Endothelial cell of umbilical vein (primary cell): Measurements from ENCODE around the gene PDE4B.

Source experiments
- CTCF ChIP-seq, 2 donors: IDR thresholded peaks; 1 replicate in 1 of 2; 2 replicates in 1 of 2; pipeline ENCODE4 v1.5.1; 2011; ENCODE audit warnings: low read length in 2 of 2, mild to moderate bottlenecking in 2 of 2, moderate library complexity in 2 of 2, control low read depth in 1 of 2, inconsistent platforms in 1 of 2, low read depth in 1 of 2; ENCODE audit not compliant: insufficient read depth in 1 of 2; ENCODE audit errors: extremely low read depth in 1 of 2
- EZH2 ChIP-seq: IDR thresholded peaks from 2 replicates; pipeline ENCODE4 v1.6.1; 2012; ENCODE audit warnings: borderline replicate concordance, low read depth, mild to moderate bottlenecking, moderate library complexity, low read length, inconsistent platforms; ENCODE audit not compliant: severe bottlenecking
- JUN ChIP-seq: IDR thresholded peaks from 2 replicates; pipeline ENCODE4 v1.6.1; 2011; ENCODE audit warnings: borderline replicate concordance, low read depth; ENCODE audit not compliant: insufficient read length, insufficient read depth
- MAX ChIP-seq: IDR thresholded peaks from 2 replicates; pipeline ENCODE4 v1.6.1; 2011; ENCODE audit not compliant: insufficient read depth, insufficient read length
- POLR2A ChIP-seq: IDR thresholded peaks from 2 replicates; pipeline ENCODE4 v1.6.1; 2012; ENCODE audit warnings: low read depth, mild to moderate bottlenecking, control low read depth, low read length
- POLR2AphosphoS5 ChIP-seq: IDR thresholded peaks from 2 replicates; pipeline ENCODE4 v1.6.1; 2012; ENCODE audit warnings: low read depth, mild to moderate bottlenecking, control low read depth, low read length, moderate library complexity; ENCODE audit not compliant: insufficient read depth

- TF ChIP-seq POLR2A, result no peak
- no peak for TF ChIP-seq CTCF (IDR thresholded peaks at IDR 0.05; ENCODE audit: extremely low read depth in 1 of 2, insufficient read depth in 1 of 2, low read depth in 1 of 2, low read length in 2 of 2)
- TF ChIP-seq POLR2AphosphoS5, result no peak
- no peak for TF ChIP-seq JUN
- no peak for TF ChIP-seq MAX
- TF ChIP-seq EZH2, result no peak
Observed at GRCh38 chr1:66351478-66351877, 558.8 kb downstream of the PDE4B start.
